Sigmoid colon (tissue), 7 donors: ENCODE results near the gene JPH2. TPM values are rescaled to one million over a fixed set of nuclear protein-coding genes. Genes with fewer than 3 reads are reported as not detected.

Source experiments
- DNase-seq: peaks from one replicate; pipeline ENCODE4 v3.0.0-alpha.2; 2019
- H3K27ac ChIP-seq, 4 donors: fragments of 200-600 bp; sonication (generic); one replicate each; pipeline ENCODE4 v1.5.1; 2016 to 2019; ENCODE audit warnings: mild to moderate bottlenecking in 1 of 4
- H3K27me3 ChIP-seq, 3 donors: fragments of 200-600 bp; sonication (generic); one replicate each; pipeline ENCODE4 v1.5.1; 2019; ENCODE audit warnings: mild to moderate bottlenecking in 1 of 3
- H3K36me3 ChIP-seq, 4 donors: fragments of 200-600 bp; sonication (generic); one replicate each; pipeline ENCODE4 v1.5.1; 2016 to 2019
- H3K4me1 ChIP-seq, 4 donors: fragments of 200-600 bp; sonication (generic); one replicate each; pipeline ENCODE4 v1.5.1; 2017 to 2019
- H3K4me3 ChIP-seq, 4 donors: fragments of 200-600 bp; sonication (generic); one replicate each; pipeline ENCODE4 v1.5.1; 2017 to 2019; ENCODE audit warnings: mild to moderate bottlenecking in 2 of 4, moderate library complexity in 1 of 4
- H3K9me3 ChIP-seq, 4 donors: fragments of 200-600 bp in 3 of 4; sonication (generic) in 3 of 4; one replicate each; pipeline versions ENCODE4 v1.5.1 to v1.6.1; 2013 to 2019
- EP300 ChIP-seq, 4 donors: sonication (generic); formaldehyde crosslinking; IDR thresholded peaks; one replicate each; pipeline ENCODE4 v1.6.1; 2017; ENCODE audit warnings: antibody characterized with exemption in 4 of 4
- POLR2A ChIP-seq, 2 donors: fragments of 450-650 bp; IDR thresholded peaks; one replicate each; pipeline ENCODE4 v1.6.1; 2016; ENCODE audit warnings: antibody characterized with exemption in 2 of 2, mild to moderate bottlenecking in 2 of 2, moderate library complexity in 2 of 2
- POLR2AphosphoS5 ChIP-seq, 4 donors: sonication (generic); formaldehyde crosslinking; IDR thresholded peaks; one replicate each; pipeline ENCODE4 v1.6.1; 2017; ENCODE audit warnings: antibody characterized with exemption in 4 of 4
- WGBS, 2 donors: extraction: QIAGEN DNeasy Blood & Tissue Kit; methylation state at CpG; one replicate each; pipeline ENCODE4 v1.1.7; 2013; 5-methylcytosine and 5-hydroxymethylcytosine counted together
- intact Hi-C: fragments of 100-400 bp; cut with DNase I; formaldehyde crosslinking; loops from one replicate; pipeline ENCODE4 v1.15.1; 2023
- polyA plus RNA-seq, 3 donors: library from polyadenylated mRNA; stranded (reverse); fragments of 200-250 nt; gene quantifications; one replicate each; pipeline ENCODE4 v1.2.3, GENCODE V29; 2013
- total RNA-seq, 4 donors: library from RNA; depleted of rRNA; stranded (reverse); fragments of >200 nt; gene quantifications; one replicate each; pipeline ENCODE4 v1.1.0, GENCODE V29; 2016
- TF ChIP-seq, protein P1 (sequence below), 4 experiments: fragments of 450-650 bp in 3 of 4; fragments of 200-600 bp in 1 of 4; IDR thresholded peaks; one replicate each; pipeline ENCODE4 v1.5.1; 2016 to 2019; ENCODE audit warnings: antibody characterized with exemption in 4 of 4, mild to moderate bottlenecking in 3 of 4, moderate library complexity in 2 of 4
- donor health status: healthy with polysubstance abuse.
- donor health status: Bipolar disorder and iron deficiency.
- donor health status: healthy.

JPH2 gene
- total and polyA plus RNA-seq, 7 donors, result 0.23 to 166 (median 52.0) TPM

DNA sequence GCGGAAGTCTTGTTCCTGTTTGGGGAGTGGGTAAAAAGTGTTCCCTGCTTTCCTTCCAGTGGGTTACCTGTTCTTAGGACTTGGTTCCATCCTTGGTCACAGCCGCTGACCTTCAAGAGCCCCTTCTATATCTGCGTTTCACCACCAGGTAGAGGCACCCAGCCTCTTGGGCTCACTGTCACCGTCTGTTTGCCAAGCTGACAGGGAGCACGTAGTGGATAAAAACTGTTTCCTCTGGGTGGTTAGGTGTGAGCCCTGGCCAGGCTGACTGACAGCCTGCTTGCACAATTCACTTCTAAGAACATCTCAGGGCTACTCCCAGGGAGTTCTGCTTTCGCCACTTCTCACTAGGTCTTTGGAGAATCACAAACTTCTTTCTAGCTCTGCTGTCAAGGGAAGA, 1.8 kb upstream of the JPH2 start:
- peaks cover 0 to 42% (median 28%) of the 10 kb centered on the region in 4 donors for H3K4me1 ChIP-seq
- TF ChIP-seq, protein P1, sequence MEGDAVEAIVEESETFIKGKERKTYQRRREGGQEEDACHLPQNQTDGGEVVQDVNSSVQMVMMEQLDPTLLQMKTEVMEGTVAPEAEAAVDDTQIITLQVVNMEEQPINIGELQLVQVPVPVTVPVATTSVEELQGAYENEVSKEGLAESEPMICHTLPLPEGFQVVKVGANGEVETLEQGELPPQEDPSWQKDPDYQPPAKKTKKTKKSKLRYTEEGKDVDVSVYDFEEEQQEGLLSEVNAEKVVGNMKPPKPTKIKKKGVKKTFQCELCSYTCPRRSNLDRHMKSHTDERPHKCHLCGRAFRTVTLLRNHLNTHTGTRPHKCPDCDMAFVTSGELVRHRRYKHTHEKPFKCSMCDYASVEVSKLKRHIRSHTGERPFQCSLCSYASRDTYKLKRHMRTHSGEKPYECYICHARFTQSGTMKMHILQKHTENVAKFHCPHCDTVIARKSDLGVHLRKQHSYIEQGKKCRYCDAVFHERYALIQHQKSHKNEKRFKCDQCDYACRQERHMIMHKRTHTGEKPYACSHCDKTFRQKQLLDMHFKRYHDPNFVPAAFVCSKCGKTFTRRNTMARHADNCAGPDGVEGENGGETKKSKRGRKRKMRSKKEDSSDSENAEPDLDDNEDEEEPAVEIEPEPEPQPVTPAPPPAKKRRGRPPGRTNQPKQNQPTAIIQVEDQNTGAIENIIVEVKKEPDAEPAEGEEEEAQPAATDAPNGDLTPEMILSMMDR (IDR thresholded peaks at IDR 0.05), result no peak
- TF ChIP-seq POLR2A (IDR thresholded peaks at IDR 0.05) (no peak), POLR2AphosphoS5 (IDR thresholded peaks at IDR 0.05) (peak in 3 of 4 donors; percentile 21 to 68 (median 66)), EP300 (IDR thresholded peaks at IDR 0.05) (no peak)
- WGBS, 2 donors, result 77 to 83% methylated on average over 6 of the region's 6 CpGs
- intact Hi-C loops, result loop anchor here (5.0 kb wide), 1 partner anchor 1594 kb away; no protein-coding TSS in a partner anchor
- peaks cover 0 to 5% (median 0%) of the 10 kb centered on the region in 3 donors for H3K27me3 ChIP-seq
- DNase-seq, result peak; percentile 80
- no peaks in the 10 kb centered on the region for H3K9me3 ChIP-seq
- H3K4me3 ChIP-seq, result no peak overlapping the region
- H3K36me3 ChIP-seq, result no peaks in the 10 kb centered on the region
- peak overlapping the region; percentile 91 to 99 (median 95) for H3K27ac ChIP-seq

DNA sequence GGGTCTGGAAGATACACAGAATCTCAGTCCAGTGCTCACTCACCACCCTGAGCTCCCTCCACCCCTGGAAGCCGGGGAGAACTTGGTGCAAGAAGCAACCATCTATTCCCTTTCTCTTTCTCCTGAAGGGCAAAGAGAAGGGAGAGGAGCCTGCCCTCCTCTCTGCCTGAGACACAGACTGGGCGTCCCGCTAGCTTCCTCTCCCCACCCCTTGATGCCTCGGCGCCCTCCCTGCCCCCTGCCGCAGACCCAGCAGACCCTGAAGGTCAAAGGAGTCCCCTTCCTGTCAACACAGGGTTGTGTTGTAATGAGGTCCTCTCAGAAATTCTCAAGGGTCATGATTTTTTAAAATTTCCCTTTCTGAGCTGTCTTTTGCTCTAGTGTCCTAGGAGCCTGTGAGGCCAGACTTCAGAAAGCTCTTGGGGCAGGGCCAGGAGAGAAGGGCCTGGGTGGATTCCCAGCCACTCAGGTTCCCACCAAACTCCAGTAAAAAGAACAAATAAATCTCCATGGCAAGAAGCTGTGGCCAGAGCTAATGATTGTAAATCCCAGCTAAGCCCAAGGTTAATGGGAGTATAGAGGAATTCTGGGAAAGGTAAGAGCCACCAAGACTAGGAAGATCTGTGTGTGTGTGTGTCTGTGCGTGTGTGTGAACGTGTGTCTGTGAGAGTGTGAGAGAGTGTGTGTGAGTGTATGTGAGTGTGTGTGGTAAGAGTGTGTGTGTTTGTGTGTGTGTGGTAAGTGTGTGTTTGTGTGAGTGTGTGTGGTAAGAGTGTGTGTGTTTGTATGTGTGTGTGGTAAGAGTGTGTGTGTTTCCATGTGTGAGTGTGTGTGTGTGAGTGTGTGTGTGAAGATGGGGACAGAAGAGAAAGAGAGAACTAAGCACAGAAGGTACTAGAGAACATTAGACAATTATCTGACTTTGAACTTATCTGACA, 1.1 kb upstream of the JPH2 start:
- no peaks in the 10 kb centered on the region for H3K36me3 ChIP-seq
- H3K27me3 ChIP-seq, result peaks cover 0 to 5% (median 0%) of the 10 kb centered on the region in 3 donors
- peak overlapping the region; percentile 91 to 99 (median 95) for H3K27ac ChIP-seq
- WGBS, 2 donors, result 39 to 52% methylated on average over 8 of the region's 8 CpGs
- no peaks in the 10 kb centered on the region for H3K9me3 ChIP-seq
- intact Hi-C loops, result loop anchor here (5.0 kb wide), 1 partner anchor 1594 kb away; no protein-coding TSS in a partner anchor
- peaks cover 0 to 48% (median 30%) of the 10 kb centered on the region in 4 donors for H3K4me1 ChIP-seq
- peak overlapping the region; percentile 49 to 80 (median 66) for H3K4me3 ChIP-seq
- peak; percentile 83 for DNase-seq
- TF ChIP-seq POLR2A (IDR thresholded peaks at IDR 0.05) (no peak), POLR2AphosphoS5 (IDR thresholded peaks at IDR 0.05) (peak in 3 of 4 donors; percentile 27 to 53 (median 36)), EP300 (IDR thresholded peaks at IDR 0.05) (peak in 2 of 4 donors; percentile 48 to 61)
- TF ChIP-seq, protein P1 (IDR thresholded peaks at IDR 0.05), result no peak

DNA sequence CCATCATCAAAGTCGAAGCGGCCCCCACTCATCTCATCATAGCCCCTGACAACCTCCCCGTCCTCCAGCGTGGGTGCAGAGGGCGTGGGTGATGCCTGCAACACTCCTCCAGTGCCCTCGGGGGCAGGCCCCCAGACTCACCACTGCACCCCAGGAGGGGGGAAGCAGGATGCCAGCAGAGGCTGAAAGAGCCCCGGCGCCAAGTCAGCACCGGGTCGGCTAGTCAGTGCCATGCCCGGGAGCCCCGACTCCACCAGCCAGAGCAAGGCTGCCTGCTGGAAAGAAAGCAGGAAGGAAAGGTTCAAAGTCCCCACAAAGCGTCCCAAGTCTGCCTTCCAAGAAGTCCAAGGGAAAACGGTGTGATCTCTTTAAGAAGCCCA, 324 bp downstream of the JPH2 start:
- H3K4me3 ChIP-seq, result peak overlapping the region; percentile 49 to 80 (median 66)
- peak; percentile 68 for DNase-seq
- H3K9me3 ChIP-seq, result no peaks in the 10 kb centered on the region
- 10 to 17% methylated on average over 14 of the region's 14 CpGs for WGBS, 2 donors
- H3K27ac ChIP-seq, result peak overlapping the region; percentile 91 to 99 (median 95)
- TF ChIP-seq, protein P1 (IDR thresholded peaks at IDR 0.05), result no peak
- TF ChIP-seq EP300 (IDR thresholded peaks at IDR 0.05) (no peak), POLR2A (IDR thresholded peaks at IDR 0.05) (no peak), POLR2AphosphoS5 (IDR thresholded peaks at IDR 0.05) (no peak)
- no peaks in the 10 kb centered on the region for H3K36me3 ChIP-seq
- intact Hi-C loops, result loop anchor here (5.0 kb wide), 1 partner anchor 1596 kb away; no protein-coding TSS in a partner anchor
- H3K4me1 ChIP-seq, result peaks cover 0 to 61% (median 43%) of the 10 kb centered on the region in 4 donors
- peaks cover 0 to 5% (median 0%) of the 10 kb centered on the region in 3 donors for H3K27me3 ChIP-seq

DNA sequence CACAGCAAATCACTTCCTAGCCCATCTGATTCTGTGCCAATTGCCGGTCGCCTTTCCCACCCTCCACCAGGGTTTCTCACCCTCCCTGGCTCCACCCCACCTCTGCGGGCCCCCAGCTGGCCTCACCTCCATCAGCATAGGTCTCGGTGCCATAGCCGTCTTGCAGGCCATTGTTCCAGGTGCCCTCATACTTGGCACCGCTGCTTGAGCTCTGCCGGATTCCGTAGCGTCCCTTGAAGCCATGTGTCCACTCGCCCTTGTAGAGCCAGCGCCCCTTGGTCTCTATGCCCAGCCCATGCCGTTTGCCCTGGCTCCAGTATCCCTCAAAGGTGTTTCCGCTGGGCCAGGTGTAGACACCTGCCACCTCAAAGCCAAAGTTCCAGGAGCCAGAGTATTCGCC, 787 bp downstream of the JPH2 start:
- H3K27me3 ChIP-seq, result peaks cover 0 to 5% (median 0%) of the 10 kb centered on the region in 3 donors
- peak overlapping the region; percentile 91 to 99 (median 95) for H3K27ac ChIP-seq
- DNase-seq, result no peak
- TF ChIP-seq POLR2A (IDR thresholded peaks at IDR 0.05) (no peak), POLR2AphosphoS5 (IDR thresholded peaks at IDR 0.05) (peak in 1 of 4 donors; percentile 10)
- intact Hi-C loops, result loop anchor here (5.0 kb wide), 1 partner anchor 1596 kb away; no protein-coding TSS in a partner anchor
- 85 to 88% methylated on average over 14 of the region's 14 CpGs for WGBS, 2 donors
- H3K36me3 ChIP-seq, result no peaks in the 10 kb centered on the region
- peaks cover 0 to 66% (median 46%) of the 10 kb centered on the region in 4 donors for H3K4me1 ChIP-seq
- H3K4me3 ChIP-seq, result peak overlapping the region; percentile 49 to 80 (median 66)
- no peaks in the 10 kb centered on the region for H3K9me3 ChIP-seq

DNA sequence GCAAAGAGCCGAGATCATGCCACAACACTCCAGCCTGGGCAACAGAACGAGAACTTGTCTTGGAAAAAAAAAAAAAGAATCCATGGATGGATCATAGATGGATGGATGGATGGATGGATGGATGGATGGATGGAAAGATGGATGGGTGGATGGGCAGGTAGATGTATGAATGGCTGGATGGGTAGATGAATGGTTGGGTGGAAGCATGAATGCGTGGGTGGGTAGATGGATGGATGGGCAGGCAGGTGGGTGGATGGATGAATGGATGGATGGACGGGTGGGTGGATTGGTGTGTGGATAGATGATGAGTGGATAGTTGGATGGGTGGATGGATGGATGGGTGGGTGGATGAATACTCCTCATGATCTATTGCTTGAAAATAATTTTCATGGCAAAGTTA, 1.4 kb downstream of the JPH2 start:
- H3K27ac ChIP-seq, result peak overlapping the region; percentile 91 to 99 (median 95)
- peaks cover 0 to 5% (median 0%) of the 10 kb centered on the region in 3 donors for H3K27me3 ChIP-seq
- H3K4me1 ChIP-seq, result peaks cover 0 to 70% (median 47%) of the 10 kb centered on the region in 4 donors
- H3K9me3 ChIP-seq, result no peaks in the 10 kb centered on the region
- WGBS, 2 donors, result 89 to 93% methylated on average over 4 of the region's 4 CpGs
- no peak for TF ChIP-seq POLR2A (IDR thresholded peaks at IDR 0.05)
- TF ChIP-seq POLR2AphosphoS5 (IDR thresholded peaks at IDR 0.05), result no peak
- TF ChIP-seq, protein P1 (IDR thresholded peaks at IDR 0.05), result no peak
- no peak for TF ChIP-seq EP300 (IDR thresholded peaks at IDR 0.05)
- H3K4me3 ChIP-seq, result peak overlapping the region; percentile 49 to 80 (median 66)
- intact Hi-C loops, result loop anchor here (5.0 kb wide), 1 partner anchor 1597 kb away; no protein-coding TSS in a partner anchor
- DNase-seq, result no peak
- H3K36me3 ChIP-seq, result no peaks in the 10 kb centered on the region
